H1 (cell line): ENCODE data around the gene AGFG2. TPM values are rescaled to one million over a fixed set of nuclear protein-coding genes. Genes with fewer than 3 reads are reported as not detected.

Experiments used
- CTCF ChIA-PET: fragments of 300-600 bp; sonication (Branson Sonifier 250); formaldehyde crosslinking; loops from one replicate; lab custom pipeline; 2021; ENCODE audit not compliant: partially characterized antibody; lab: Charles Lee
- POLR2A ChIA-PET: fragments of 300-600 bp; sonication (Branson Sonifier 250); formaldehyde crosslinking; loops from one replicate; lab custom pipeline; 2021; ENCODE audit warnings: inconsistent platforms; ENCODE audit not compliant: partially characterized antibody; lab: Charles Lee
- DNase-seq, 2 experiments: peaks; one replicate each; pipeline versions ENCODE4 v3.0.0 to v3.0.0-alpha.2; 2010 to 2022; ENCODE audit warnings: low spot score in 2 of 2, low read depth in 1 of 2, mixed read lengths in 1 of 2
- FAIRE-seq: peaks from 2 replicates; lab custom pipeline; 2011; peaks lifted over from hg19 to GRCh38; lab: Jason Lieb, UNC
- H2AFZ ChIP-seq: 2 replicates; pipeline ENCODE4 v1.8.1; 2012; ENCODE audit warnings: low read length, inconsistent platforms
- H2AK5ac ChIP-seq: 2 replicates; pipeline ENCODE4 v1.6.1; 2013; ENCODE audit warnings: low read depth, low read length
- H2BK120ac ChIP-seq: replicated peaks from 2 replicates; pipeline ENCODE3; 2013; ENCODE audit warnings: low read depth, low read length, inconsistent platforms
- H2BK12ac ChIP-seq: 2 replicates; pipeline ENCODE4 v1.6.1; 2013; ENCODE audit warnings: low read depth, low read length
- H2BK15ac ChIP-seq: 2 replicates; pipeline ENCODE4 v1.6.1; 2013; ENCODE audit warnings: low read length
- H2BK20ac ChIP-seq: 2 replicates; pipeline ENCODE4 v1.6.1; 2013; ENCODE audit warnings: low read length
- H2BK5ac ChIP-seq: 2 replicates; pipeline ENCODE4 v1.6.1; 2013; ENCODE audit warnings: low read depth, low read length
- H3K14ac ChIP-seq: 2 replicates; pipeline ENCODE4 v1.6.1; 2013; ENCODE audit warnings: inconsistent platforms; ENCODE audit not compliant: insufficient read length
- H3K18ac ChIP-seq: 2 replicates; pipeline ENCODE4 v1.6.1; 2013; ENCODE audit warnings: low read length; ENCODE audit errors: extremely low read depth
- H3K23ac ChIP-seq: 2 replicates; pipeline ENCODE4 v1.6.1; 2013; ENCODE audit warnings: inconsistent platforms; ENCODE audit not compliant: insufficient read length
- H3K23me2 ChIP-seq: 2 replicates; pipeline ENCODE4 v1.6.1; 2013; ENCODE audit warnings: low read depth, low read length
- H3K27ac ChIP-seq: 2 replicates; pipeline ENCODE4 v1.6.1; 2011; ENCODE audit warnings: low read depth, low read length, inconsistent platforms
- H3K27me3 ChIP-seq, 4 experiments: replicated peaks in 1 of 4; 1 replicate in 1 of 4; 2 replicates in 3 of 4; pipeline versions ENCODE4 v1.6.1 to v1.8.1; 2011 to 2013; ENCODE audit warnings: low read length in 3 of 4, mild to moderate bottlenecking in 3 of 4, inconsistent platforms in 2 of 4, mixed read lengths in 2 of 4, moderate library complexity in 1 of 4; ENCODE audit not compliant: control insufficient read depth in 3 of 4, insufficient read depth in 3 of 4; ENCODE audit errors: extremely low read depth in 1 of 4
- H3K36me3 ChIP-seq, 4 experiments: 2 replicates each; pipeline versions ENCODE4 v1.6.1 to v1.8.1; 2011 to 2013; ENCODE audit warnings: mild to moderate bottlenecking in 4 of 4, low read length in 3 of 4, moderate library complexity in 2 of 4, control low read depth in 1 of 4, inconsistent platforms in 1 of 4; ENCODE audit not compliant: insufficient read depth in 4 of 4, control insufficient read depth in 2 of 4
- H3K4ac ChIP-seq: replicated peaks from 2 replicates; pipeline ENCODE3; 2013; ENCODE audit warnings: low read length, low read depth, mixed read lengths, inconsistent platforms; ENCODE audit not compliant: insufficient read length
- H3K4me1 ChIP-seq, 4 experiments: replicated peaks in 1 of 4; 1 replicate in 1 of 4; 2 replicates in 3 of 4; pipeline versions ENCODE4 v1.6.1 to v1.8.1; 2011 to 2013; ENCODE audit warnings: low read length in 3 of 4, inconsistent platforms in 2 of 4, mixed read lengths in 1 of 4; ENCODE audit not compliant: insufficient read depth in 4 of 4, control insufficient read depth in 3 of 4
- H3K4me2 ChIP-seq, 2 experiments: 2 replicates each; pipeline versions ENCODE4 v1.6.1 to v1.8.1; 2011 to 2013; ENCODE audit warnings: low read depth in 2 of 2, low read length in 2 of 2, control low read depth in 1 of 2, inconsistent platforms in 1 of 2, mild to moderate bottlenecking in 1 of 2; ENCODE audit not compliant: insufficient read depth in 1 of 2
- H3K4me3 ChIP-seq, 4 experiments: fragments of 200-600, 300-600 bp in 1 of 4; sonication (generic), shearing (Covaris generic), sonication (Bioruptor Twin) in 1 of 4; 2 replicates each; pipeline versions ENCODE4 v1.5.1 to v1.8.1; 2011 to 2016; ENCODE audit warnings: low read length in 4 of 4, low read depth in 3 of 4, control low read depth in 2 of 4, inconsistent platforms in 2 of 4, mild to moderate bottlenecking in 2 of 4, mixed read lengths in 1 of 4, moderate library complexity in 1 of 4; ENCODE audit not compliant: insufficient read depth in 2 of 4; ENCODE audit errors: extremely low read depth in 1 of 4
- H3K56ac ChIP-seq: replicated peaks from 2 replicates; pipeline ENCODE3; 2013; ENCODE audit warnings: low read depth, mild to moderate bottlenecking, mixed read lengths, low read length, inconsistent platforms; ENCODE audit not compliant: insufficient read length
- H3K79me1 ChIP-seq: 2 replicates; pipeline ENCODE4 v1.6.1; 2013; ENCODE audit warnings: low read depth, low read length, control low read depth
- H3K79me2 ChIP-seq, 2 experiments: 2 replicates each; pipeline versions ENCODE4 v1.6.1 to v1.8.1; 2012 to 2013; ENCODE audit warnings: low read length in 2 of 2, mild to moderate bottlenecking in 2 of 2, inconsistent platforms in 1 of 2; ENCODE audit not compliant: insufficient read depth in 2 of 2, control insufficient read depth in 1 of 2
- H3K9ac ChIP-seq, 4 experiments: replicated peaks in 1 of 4; 1 replicate in 1 of 4; 2 replicates in 3 of 4; pipeline versions ENCODE4 v1.6.1 to v1.8.1; 2011 to 2013; ENCODE audit warnings: low read depth in 3 of 4, low read length in 3 of 4, control low read depth in 2 of 4, mild to moderate bottlenecking in 2 of 4, moderate library complexity in 2 of 4, inconsistent platforms in 1 of 4; ENCODE audit errors: extremely low read depth in 1 of 4
- H3K9me3 ChIP-seq, 2 experiments: 2 replicates each; pipeline versions ENCODE4 v1.6.1 to v1.8.1; 2012 to 2013; ENCODE audit warnings: mild to moderate bottlenecking in 2 of 2, moderate library complexity in 2 of 2, control low read depth in 1 of 2, inconsistent platforms in 1 of 2, low read depth in 1 of 2, low read length in 1 of 2, mixed read lengths in 1 of 2; ENCODE audit not compliant: insufficient read depth in 2 of 2
- H4K20me1 ChIP-seq, 2 experiments: replicated peaks in 1 of 2; 2 replicates each; pipeline versions ENCODE3 to v1.8.1; 2011 to 2013; ENCODE audit warnings: inconsistent platforms in 2 of 2, low read length in 2 of 2, mild to moderate bottlenecking in 1 of 2; ENCODE audit not compliant: insufficient read depth in 2 of 2, control insufficient read depth in 1 of 2
- H4K5ac ChIP-seq: 2 replicates; pipeline ENCODE4 v1.6.1; 2013; ENCODE audit warnings: low read length, low read depth, mixed read lengths, inconsistent platforms; ENCODE audit not compliant: insufficient read length
- H4K8ac ChIP-seq: 2 replicates; pipeline ENCODE4 v1.8.0; 2013; ENCODE audit warnings: mild to moderate bottlenecking, moderate library complexity, low read length, inconsistent platforms; ENCODE audit not compliant: insufficient read depth; ENCODE audit errors: extremely low read depth
- H4K91ac ChIP-seq: replicated peaks from 2 replicates; pipeline ENCODE3; 2013; ENCODE audit warnings: low read length, mixed read lengths, inconsistent platforms; ENCODE audit not compliant: insufficient read length
- ASH2L ChIP-seq: fragments of 200-600, 300-600 bp; sonication (generic); IDR thresholded peaks from one replicate; pipeline ENCODE4 v1.7.1; 2017; ENCODE audit warnings: low read length
- ATF2 ChIP-seq: IDR thresholded peaks from 2 replicates; pipeline ENCODE4 v1.6.1; 2012; ENCODE audit warnings: low read length, inconsistent platforms
- FOSL1 ChIP-seq: IDR thresholded peaks from 2 replicates; pipeline ENCODE4 v1.6.1; 2011; ENCODE audit warnings: mild to moderate bottlenecking, low read depth, low read length, moderate library complexity; ENCODE audit not compliant: insufficient read depth
- WGBS, 2 experiments: shearing (Covaris generic) in 1 of 2; methylation state at CpG; one replicate each; pipeline versions ENCODE4 v1.1.6 to v1.1.7; 2013 to 2015; ENCODE audit warnings: low lambda C conversion rate in 2 of 2, mixed read lengths in 2 of 2, inconsistent platforms in 1 of 2, low coverage in 1 of 2, missing lambda C conversion rate in 1 of 2; ENCODE audit not compliant: insufficient replicate concordance in 2 of 2, insufficient coverage in 1 of 2, insufficient read length in 1 of 2; ENCODE audit errors: extremely low coverage in 1 of 2, missing lambda C conversion rate in 1 of 2; 5-methylcytosine and 5-hydroxymethylcytosine counted together
- polyA plus RNA-seq, 7 experiments: library from polyadenylated mRNA; depleted of rRNA in 3 of 7; stranded (reverse) in 5 of 7; unstranded in 2 of 7; fragments of >200 nt in 5 of 7; fragments of 200-250 nt in 2 of 7; gene quantifications; 1 replicate in 5 of 7; 2 replicates in 1 of 7; 4 replicates in 1 of 7; pipeline versions ENCODE4 v1.2.1 to v1.2.3, GENCODE V29; 2011 to 2013; ENCODE audit warnings: missing spikeins in 2 of 7, mixed read lengths in 2 of 7
- total RNA-seq: library from RNA; stranded (reverse); fragmentation: NEBNext Ultra II Directional; extraction: Animal tissue kit (Norgen Biotek cat#: 25700); gene quantifications from 2 replicates; pipeline ENCODE4 v1.2.1, GENCODE V29; 2021

The AGFG2 gene
- total and polyA plus RNA-seq, 2 of the 8 experiments (the other 6 are each of a cell fraction or from before 2014, with no cell fraction given), result 7.6 to 11.2 TPM

DNA sequence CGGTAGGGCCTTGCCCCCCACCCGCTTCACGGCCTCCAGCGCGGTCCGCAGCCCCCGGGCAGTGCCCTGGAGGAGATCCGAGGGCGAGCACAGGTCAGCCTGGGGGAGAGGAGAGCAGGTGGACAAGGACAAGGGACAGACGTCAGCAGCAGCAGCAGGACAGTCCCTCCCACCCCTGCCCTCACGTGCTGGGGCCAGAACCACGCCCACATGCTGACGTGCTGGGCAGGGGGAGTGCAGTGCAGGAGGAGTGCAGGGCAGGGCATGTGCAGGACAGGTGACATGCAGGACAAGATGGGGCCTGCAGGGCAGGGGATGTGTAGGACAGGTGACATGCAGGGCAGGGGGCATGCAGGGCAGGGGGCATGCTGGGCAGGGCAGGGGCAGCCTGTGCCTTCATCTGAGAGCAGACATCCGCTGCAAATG, 36.2 kb downstream of the AGFG2 start:
- CTCF ChIA-PET, result interaction anchor here (1.3 to 4.8 kb wide), 2 partner anchors 9 to 11 kb away, joined by 5 to 53 read pairs; partner anchors contain the start of genes FBXO24 and LRCH4
- FAIRE-seq (no peak), DNase-seq (no peak)

More for the DNA sequence above, 36.2 kb downstream of the AGFG2 start:
- H3K27ac ChIP-seq, result no peak overlapping the region
- peaks cover 0 to 26% (median 20%) of the 10 kb centered on the region in 4 experiments; a peak in 6 of 7 replicates for H3K4me1 ChIP-seq
- no peak overlapping the region for H2BK20ac ChIP-seq
- POLR2A ChIA-PET, result interaction anchor here (2.6 to 4.8 kb wide), 2 partner anchors 9 to 11 kb away, joined by 10 to 83 read pairs; partner anchors contain the start of genes FBXO24 and LRCH4
- H4K5ac ChIP-seq, result no peak overlapping the region
- H3K27me3 ChIP-seq, result peaks cover 0 to 4% (median under 1%) of the 10 kb centered on the region in 4 experiments; a peak in 1 of 7 replicates
- H3K79me2 ChIP-seq, result no peaks in the 10 kb centered on the region
- 84% methylated on average over 8 of the region's 14 CpGs; no CpG with 5 or more reads in 1 of the 2 experiments for WGBS, 2 experiments
- H3K23ac ChIP-seq, result no peak overlapping the region
- H2BK5ac ChIP-seq, result no peak overlapping the region
- no peak overlapping the region for H3K4me3 ChIP-seq
- no peak overlapping the region for H2BK15ac ChIP-seq
- no peak overlapping the region for H4K8ac ChIP-seq
- H3K23me2 ChIP-seq, result peaks cover 2% of the 10 kb centered on the region; the same call in 1 of the 2 replicates
- peaks cover 0 to 11% of the 10 kb centered on the region in 2 experiments for H4K20me1 ChIP-seq
- H3K9ac ChIP-seq, result no peak overlapping the region
- H2BK120ac ChIP-seq, result no peak overlapping the region
- no peak overlapping the region for H3K14ac ChIP-seq
- H3K18ac ChIP-seq, result no peak overlapping the region
- no peak overlapping the region for H4K91ac ChIP-seq
- H2AK5ac ChIP-seq, result no peak overlapping the region
- TF ChIP-seq ATF2 (no peak), ASH2L (no peak), FOSL1 (no peak)
- H2BK12ac ChIP-seq, result no peak overlapping the region
- H2AFZ ChIP-seq, result no peak overlapping the region
- H3K9me3 ChIP-seq, result no peaks in the 10 kb centered on the region
- no peak overlapping the region for H3K4me2 ChIP-seq
- no peak overlapping the region for H3K56ac ChIP-seq
- no peak overlapping the region for H3K4ac ChIP-seq
- H3K36me3 ChIP-seq, result peaks cover 3 to 24% (median 19%) of the 10 kb centered on the region in 4 experiments; a peak in 5 of 8 replicates
- H3K79me1 ChIP-seq, result peaks cover 3% of the 10 kb centered on the region; the same call in 1 of the 2 replicates
